WTC11 (cell line): ENCODE data around the gene YTHDF1. TPM values are rescaled to one million over a fixed set of nuclear protein-coding genes. Genes with fewer than 3 reads are reported as not detected.

Experiments
- ATAC-seq: fragments of 200-7000 bp; cut with Tn5 transposase; 2 replicates; pipeline ENCODE4 v1.10.0; 2021; ENCODE audit warnings: mild to moderate bottlenecking, moderate library complexity
- Bru-seq: library from RNA; stranded (reverse); fragments of 400-500 nt; gene quantifications from one replicate; lab custom pipeline; 2021; lab: Mats Ljungman, UMichigan
- CTCF ChIA-PET: fragments of 300-600 bp; sonication (Branson Sonifier 250); formaldehyde crosslinking; loops from one replicate; lab custom pipeline; 2021; ENCODE audit warnings: antibody characterized with exemption; lab: Charles Lee
- POLR2A ChIA-PET: fragments of 350-600 bp; sonication (Branson Sonifier 250); formaldehyde crosslinking; loops from one replicate; lab custom pipeline; 2021; ENCODE audit warnings: antibody characterized with exemption; lab: Charles Lee
- DNase-seq: peaks from one replicate; pipeline ENCODE4 v3.0.0; 2021; ENCODE audit warnings: low spot score
- H3K27ac Mint-ChIP-seq: 2 replicates; pipeline ENCODE4 v1.8.0; 2021; ENCODE audit warnings: mixed read lengths
- H3K27me3 Mint-ChIP-seq: 2 replicates; pipeline ENCODE4 v1.8.0; 2021; ENCODE audit warnings: low read depth, mild to moderate bottlenecking, moderate library complexity, mixed read lengths
- H3K36me3 Mint-ChIP-seq: 2 replicates; pipeline ENCODE4 v1.8.0; 2021; ENCODE audit warnings: mixed read lengths
- H3K4me1 Mint-ChIP-seq: 2 replicates; pipeline ENCODE4 v1.8.0; 2022; ENCODE audit warnings: mixed read lengths
- H3K4me3 Mint-ChIP-seq: 2 replicates; pipeline ENCODE4 v1.8.0; 2021; ENCODE audit warnings: mild to moderate bottlenecking, moderate library complexity, mixed read lengths
- H3K9me3 Mint-ChIP-seq: 2 replicates; pipeline ENCODE4 v1.8.0; 2021; ENCODE audit warnings: mixed read lengths
- ATF2 ChIP-seq: sonication (generic); formaldehyde crosslinking; IDR thresholded peaks from 2 replicates; pipeline ENCODE4 v1.8.1; 2022; ENCODE audit warnings: low read depth, missing genetic modification reagents, borderline replicate concordance
- CREB1 ChIP-seq: sonication (generic); formaldehyde crosslinking; IDR thresholded peaks from 2 replicates; pipeline ENCODE4 v1.8.0; 2023; ENCODE audit warnings: mild to moderate bottlenecking, missing genetic modification reagents
- CREM ChIP-seq: sonication (generic); formaldehyde crosslinking; IDR thresholded peaks from 2 replicates; pipeline ENCODE4 v1.8.1; 2022; ENCODE audit warnings: mild to moderate bottlenecking, missing genetic modification reagents, moderate library complexity
- ESRRA ChIP-seq: sonication (generic); formaldehyde crosslinking; IDR thresholded peaks from 2 replicates; pipeline ENCODE4 v1.8.1; 2022; ENCODE audit warnings: mild to moderate bottlenecking, missing genetic modification reagents, borderline replicate concordance
- FOXK1 ChIP-seq: sonication (generic); formaldehyde crosslinking; IDR thresholded peaks from 2 replicates; pipeline ENCODE4 v1.8.0; 2022; ENCODE audit warnings: mild to moderate bottlenecking, moderate library complexity, missing genetic modification reagents
- GTF2I ChIP-seq: fragments of 250-450 bp; sonication (Bioruptor Pico); conservative IDR thresholded peaks from 2 replicates; pipeline ENCODE4 v1.4.0; 2021; ENCODE audit warnings: mild to moderate bottlenecking
- IRF2 ChIP-seq: sonication (generic); formaldehyde crosslinking; IDR thresholded peaks from 2 replicates; pipeline ENCODE4 v1.8.0; 2022; ENCODE audit warnings: low read depth, missing genetic modification reagents, borderline replicate concordance
- RELA ChIP-seq: sonication (generic); formaldehyde crosslinking; IDR thresholded peaks from 2 replicates; pipeline ENCODE4 v1.8.1; 2022; ENCODE audit warnings: missing genetic modification reagents, mild to moderate bottlenecking, borderline replicate concordance
- SP1 ChIP-seq: sonication (generic); formaldehyde crosslinking; conservative IDR thresholded peaks from 2 replicates; pipeline ENCODE4 v1.8.1; 2022; ENCODE audit warnings: missing genetic modification reagents
- TCF7 ChIP-seq: sonication (generic); formaldehyde crosslinking; IDR thresholded peaks from 2 replicates; pipeline ENCODE4 v1.8.0; 2022; ENCODE audit warnings: mild to moderate bottlenecking, low read depth, missing genetic modification reagents, moderate library complexity
- ZNF138 ChIP-seq: sonication (generic); formaldehyde crosslinking; conservative IDR thresholded peaks from 2 replicates; pipeline ENCODE4 v1.8.1; 2022; ENCODE audit warnings: mild to moderate bottlenecking, moderate library complexity, missing genetic modification reagents
- ZNF423 ChIP-seq: fragments of 250-450 bp; sonication (Bioruptor Pico); IDR thresholded peaks from 2 replicates; pipeline ENCODE4 v2.1.2; 2022; ENCODE audit warnings: mild to moderate bottlenecking, moderate library complexity
- ZNF425 ChIP-seq: fragments of 250-450 bp; sonication (Bioruptor Pico); conservative IDR thresholded peaks from 2 replicates; pipeline ENCODE4 v1.9.0; 2021; ENCODE audit warnings: mild to moderate bottlenecking
- long read RNA-seq, 3 experiments: library from RNA in 1 of 3; library from capped mRNA in 1 of 3; library from polyadenylated mRNA in 1 of 3; unstranded in 2 of 3; stranded (forward) in 1 of 3; transcript quantifications; one replicate each; pipeline ENCODE4 v2.0.0, GENCODE V29; 2021
- total RNA-seq: library from RNA; stranded (reverse); gene quantifications from 3 replicates; pipeline ENCODE4 v1.2.3, GENCODE V29; 2021
- TF ChIP-seq, protein P1 (sequence below): sonication (generic); formaldehyde crosslinking; IDR thresholded peaks from 2 replicates; pipeline ENCODE4 v1.8.1; 2023; ENCODE audit warnings: mild to moderate bottlenecking, missing genetic modification reagents, borderline replicate concordance
- TF ChIP-seq, protein P2 (sequence below): sonication (generic); formaldehyde crosslinking; IDR thresholded peaks from 2 replicates; pipeline ENCODE4 v1.8.0; 2022; ENCODE audit warnings: mild to moderate bottlenecking, missing genetic modification reagents
- TF ChIP-seq, protein P3 (sequence below): sonication (generic); formaldehyde crosslinking; IDR thresholded peaks from 2 replicates; pipeline ENCODE4 v1.8.1; 2023; ENCODE audit warnings: mild to moderate bottlenecking, missing genetic modification reagents, moderate library complexity
- TF ChIP-seq, protein P4 (sequence below): sonication (generic); formaldehyde crosslinking; IDR thresholded peaks from 2 replicates; pipeline ENCODE4 v1.8.0; 2022; ENCODE audit warnings: mild to moderate bottlenecking, missing genetic modification reagents
- TF ChIP-seq, protein P5 (sequence below): sonication (generic); formaldehyde crosslinking; IDR thresholded peaks from 2 replicates; pipeline ENCODE4 v1.8.0; 2023; ENCODE audit warnings: missing genetic modification reagents
- TF ChIP-seq, protein P6 (sequence below): fragments of 200-600 bp; IDR thresholded peaks from 2 replicates; pipeline ENCODE4 v1.8.0; 2022; ENCODE audit warnings: antibody characterized with exemption
- TF ChIP-seq, protein P7 (sequence below): sonication (generic); formaldehyde crosslinking; IDR thresholded peaks from 2 replicates; pipeline ENCODE4 v1.8.1; 2023; ENCODE audit warnings: mild to moderate bottlenecking, missing genetic modification reagents

Gene YTHDF1
- total RNA-seq (50.2 to 61.3 TPM (median 51.3 TPM) in 3 replicates), Bru-seq, nascent RNA (percentile 91 among the genes with signal in this experiment)
- long read RNA-seq, experiment 1, transcript YTHDF1-201 (4 exons, 747 nt): minor isoform, 10 of 340 reads
- long read RNA-seq, experiment 1, transcript YTHDF1-202 (5 exons, 3,301 nt): major isoform, 234 of 340 reads
- long read RNA-seq, experiment 1, partial matches to known transcripts: 74 of 340 reads
- long read RNA-seq, experiment 1, other reads (novel, unspliced or antisense): 22 of 340 reads
- long read RNA-seq, experiment 2, transcript YTHDF1-202 (5 exons, 3,301 nt): major isoform, 33 of 80 reads
- long read RNA-seq, experiment 2, partial matches to known transcripts: 20 of 80 reads
- long read RNA-seq, experiment 2, other reads (novel, unspliced or antisense): 27 of 80 reads
- long read RNA-seq, experiment 3, partial matches to known transcripts: 13 of 14 reads
- long read RNA-seq, experiment 3, other reads (novel, unspliced or antisense): 1 of 14 reads

- POLR2A ChIA-PET: no interaction called here
- Mint-ChIP-seq H3K9me3 (no peaks in the 10 kb centered on the region), H3K27ac (peak within 1 kb of the TSS; percentile 93), H3K4me1 (peaks cover 28% of the 10 kb centered on the region), H3K4me3 (peak within 1 kb of the TSS; percentile 96), H3K36me3 (peaks cover 32% of the 10 kb centered on the region), H3K27me3 (peaks cover 4% of the 10 kb centered on the region; the same call in 1 of the 2 replicates)
- peak; percentile 93 for DNase-seq
- ATAC-seq: peak; percentile 85
- CTCF ChIA-PET: interaction anchor here (1.0 to 2.7 kb wide), 7 partner anchors 8 to 161 kb away, joined by 3 to 36 read pairs (median 5); partner anchors contain the start of gene BIRC7
- TF ChIP-seq, protein P1, sequence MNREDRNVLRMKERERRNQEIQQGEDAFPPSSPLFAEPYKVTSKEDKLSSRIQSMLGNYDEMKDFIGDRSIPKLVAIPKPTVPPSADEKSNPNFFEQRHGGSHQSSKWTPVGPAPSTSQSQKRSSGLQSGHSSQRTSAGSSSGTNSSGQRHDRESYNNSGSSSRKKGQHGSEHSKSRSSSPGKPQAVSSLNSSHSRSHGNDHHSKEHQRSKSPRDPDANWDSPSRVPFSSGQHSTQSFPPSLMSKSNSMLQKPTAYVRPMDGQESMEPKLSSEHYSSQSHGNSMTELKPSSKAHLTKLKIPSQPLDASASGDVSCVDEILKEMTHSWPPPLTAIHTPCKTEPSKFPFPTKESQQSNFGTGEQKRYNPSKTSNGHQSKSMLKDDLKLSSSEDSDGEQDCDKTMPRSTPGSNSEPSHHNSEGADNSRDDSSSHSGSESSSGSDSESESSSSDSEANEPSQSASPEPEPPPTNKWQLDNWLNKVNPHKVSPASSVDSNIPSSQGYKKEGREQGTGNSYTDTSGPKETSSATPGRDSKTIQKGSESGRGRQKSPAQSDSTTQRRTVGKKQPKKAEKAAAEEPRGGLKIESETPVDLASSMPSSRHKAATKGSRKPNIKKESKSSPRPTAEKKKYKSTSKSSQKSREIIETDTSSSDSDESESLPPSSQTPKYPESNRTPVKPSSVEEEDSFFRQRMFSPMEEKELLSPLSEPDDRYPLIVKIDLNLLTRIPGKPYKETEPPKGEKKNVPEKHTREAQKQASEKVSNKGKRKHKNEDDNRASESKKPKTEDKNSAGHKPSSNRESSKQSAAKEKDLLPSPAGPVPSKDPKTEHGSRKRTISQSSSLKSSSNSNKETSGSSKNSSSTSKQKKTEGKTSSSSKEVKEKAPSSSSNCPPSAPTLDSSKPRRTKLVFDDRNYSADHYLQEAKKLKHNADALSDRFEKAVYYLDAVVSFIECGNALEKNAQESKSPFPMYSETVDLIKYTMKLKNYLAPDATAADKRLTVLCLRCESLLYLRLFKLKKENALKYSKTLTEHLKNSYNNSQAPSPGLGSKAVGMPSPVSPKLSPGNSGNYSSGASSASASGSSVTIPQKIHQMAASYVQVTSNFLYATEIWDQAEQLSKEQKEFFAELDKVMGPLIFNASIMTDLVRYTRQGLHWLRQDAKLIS (CRISPR knock-in tag): no peak
- TF ChIP-seq GTF2I (CRISPR knock-in tag) (no peak), ATF2 (CRISPR knock-in tag) (no peak), IRF2 (CRISPR knock-in tag) (no peak), TCF7 (CRISPR knock-in tag) (no peak), CREB1 (CRISPR knock-in tag) (0 out of 2 replicates have a peak, but pooled peaks have one; percentile 18), ESRRA (0 out of 2 replicates have a peak, but pooled peaks have one; percentile 22), FOXK1 (CRISPR knock-in tag) (peak; percentile 89), RELA (CRISPR knock-in tag) (0 out of 2 replicates have a peak, but pooled peaks have one; percentile 55), CREM (peak; percentile 57; the same call in 1 of the 2 replicates), SP1 (CRISPR knock-in tag) (peak; percentile 94), ZNF138 (CRISPR knock-in tag) (no peak), ZNF425 (no peak), ZNF423 (CRISPR knock-in tag) (no peak)
- TF ChIP-seq, protein P2, sequence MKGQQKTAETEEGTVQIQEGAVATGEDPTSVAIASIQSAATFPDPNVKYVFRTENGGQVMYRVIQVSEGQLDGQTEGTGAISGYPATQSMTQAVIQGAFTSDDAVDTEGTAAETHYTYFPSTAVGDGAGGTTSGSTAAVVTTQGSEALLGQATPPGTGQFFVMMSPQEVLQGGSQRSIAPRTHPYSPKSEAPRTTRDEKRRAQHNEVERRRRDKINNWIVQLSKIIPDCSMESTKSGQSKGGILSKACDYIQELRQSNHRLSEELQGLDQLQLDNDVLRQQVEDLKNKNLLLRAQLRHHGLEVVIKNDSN: peak; percentile 97
- TF ChIP-seq, protein P3, sequence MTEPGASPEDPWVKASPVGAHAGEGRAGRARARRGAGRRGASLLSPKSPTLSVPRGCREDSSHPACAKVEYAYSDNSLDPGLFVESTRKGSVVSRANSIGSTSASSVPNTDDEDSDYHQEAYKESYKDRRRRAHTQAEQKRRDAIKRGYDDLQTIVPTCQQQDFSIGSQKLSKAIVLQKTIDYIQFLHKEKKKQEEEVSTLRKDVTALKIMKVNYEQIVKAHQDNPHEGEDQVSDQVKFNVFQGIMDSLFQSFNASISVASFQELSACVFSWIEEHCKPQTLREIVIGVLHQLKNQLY (CRISPR knock-in tag): no peak
- TF ChIP-seq, protein P4, sequence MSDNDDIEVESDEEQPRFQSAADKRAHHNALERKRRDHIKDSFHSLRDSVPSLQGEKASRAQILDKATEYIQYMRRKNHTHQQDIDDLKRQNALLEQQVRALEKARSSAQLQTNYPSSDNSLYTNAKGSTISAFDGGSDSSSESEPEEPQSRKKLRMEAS (CRISPR knock-in tag): peak; percentile 89
- TF ChIP-seq, protein P5, sequence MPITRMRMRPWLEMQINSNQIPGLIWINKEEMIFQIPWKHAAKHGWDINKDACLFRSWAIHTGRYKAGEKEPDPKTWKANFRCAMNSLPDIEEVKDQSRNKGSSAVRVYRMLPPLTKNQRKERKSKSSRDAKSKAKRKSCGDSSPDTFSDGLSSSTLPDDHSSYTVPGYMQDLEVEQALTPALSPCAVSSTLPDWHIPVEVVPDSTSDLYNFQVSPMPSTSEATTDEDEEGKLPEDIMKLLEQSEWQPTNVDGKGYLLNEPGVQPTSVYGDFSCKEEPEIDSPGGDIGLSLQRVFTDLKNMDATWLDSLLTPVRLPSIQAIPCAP: no peak
- TF ChIP-seq, protein P6, sequence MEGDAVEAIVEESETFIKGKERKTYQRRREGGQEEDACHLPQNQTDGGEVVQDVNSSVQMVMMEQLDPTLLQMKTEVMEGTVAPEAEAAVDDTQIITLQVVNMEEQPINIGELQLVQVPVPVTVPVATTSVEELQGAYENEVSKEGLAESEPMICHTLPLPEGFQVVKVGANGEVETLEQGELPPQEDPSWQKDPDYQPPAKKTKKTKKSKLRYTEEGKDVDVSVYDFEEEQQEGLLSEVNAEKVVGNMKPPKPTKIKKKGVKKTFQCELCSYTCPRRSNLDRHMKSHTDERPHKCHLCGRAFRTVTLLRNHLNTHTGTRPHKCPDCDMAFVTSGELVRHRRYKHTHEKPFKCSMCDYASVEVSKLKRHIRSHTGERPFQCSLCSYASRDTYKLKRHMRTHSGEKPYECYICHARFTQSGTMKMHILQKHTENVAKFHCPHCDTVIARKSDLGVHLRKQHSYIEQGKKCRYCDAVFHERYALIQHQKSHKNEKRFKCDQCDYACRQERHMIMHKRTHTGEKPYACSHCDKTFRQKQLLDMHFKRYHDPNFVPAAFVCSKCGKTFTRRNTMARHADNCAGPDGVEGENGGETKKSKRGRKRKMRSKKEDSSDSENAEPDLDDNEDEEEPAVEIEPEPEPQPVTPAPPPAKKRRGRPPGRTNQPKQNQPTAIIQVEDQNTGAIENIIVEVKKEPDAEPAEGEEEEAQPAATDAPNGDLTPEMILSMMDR: no peak
- TF ChIP-seq, protein P7, sequence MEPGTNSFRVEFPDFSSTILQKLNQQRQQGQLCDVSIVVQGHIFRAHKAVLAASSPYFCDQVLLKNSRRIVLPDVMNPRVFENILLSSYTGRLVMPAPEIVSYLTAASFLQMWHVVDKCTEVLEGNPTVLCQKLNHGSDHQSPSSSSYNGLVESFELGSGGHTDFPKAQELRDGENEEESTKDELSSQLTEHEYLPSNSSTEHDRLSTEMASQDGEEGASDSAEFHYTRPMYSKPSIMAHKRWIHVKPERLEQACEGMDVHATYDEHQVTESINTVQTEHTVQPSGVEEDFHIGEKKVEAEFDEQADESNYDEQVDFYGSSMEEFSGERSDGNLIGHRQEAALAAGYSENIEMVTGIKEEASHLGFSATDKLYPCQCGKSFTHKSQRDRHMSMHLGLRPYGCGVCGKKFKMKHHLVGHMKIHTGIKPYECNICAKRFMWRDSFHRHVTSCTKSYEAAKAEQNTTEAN (CRISPR knock-in tag): 0 out of 2 replicates have a peak, but pooled peaks have one; percentile 64
Observed at GRCh38 chr20:63216041-63216848, at the start of gene YTHDF1. Gene YTHDF1 (minus strand): TSS chr20:63216131. CDS start chr20:63215892, 239 bp downstream.
